Vagina (tissue), 2 donors: Measurements from ENCODE around the gene TSPAN5. TPM values are rescaled to one million over a fixed set of nuclear protein-coding genes. Genes with fewer than 3 reads are reported as not detected.

Source experiments
- DNase-seq, 2 donors: peaks; one replicate each; pipeline ENCODE4 v3.0.0-alpha.2; 2017; ENCODE audit errors: extremely low spot score in 2 of 2
- H3K27ac ChIP-seq: fragments of 200-600 bp; sonication (generic); one replicate; pipeline ENCODE4 v1.5.1; 2019
- H3K27me3 ChIP-seq: fragments of 200-600 bp; sonication (generic); one replicate; pipeline ENCODE4 v1.5.1; 2019
- H3K36me3 ChIP-seq, 2 donors: fragments of 200-600 bp; sonication (generic); one replicate each; pipeline ENCODE4 v1.5.1; 2017 to 2019
- H3K4me1 ChIP-seq: fragments of 200-600 bp; sonication (generic); one replicate; pipeline ENCODE4 v1.5.1; 2019
- H3K4me3 ChIP-seq, 2 donors: fragments of 200-600 bp; sonication (generic); 1 replicate in 1 of 2; 2 replicates in 1 of 2; pipeline ENCODE4 v1.5.1; 2016 to 2019
- H3K9me3 ChIP-seq: fragments of 200-600 bp; sonication (generic); one replicate; pipeline ENCODE4 v1.5.1; 2019
- CTCF ChIP-seq, 3 experiments: fragments of 450-650 bp in 2 of 3; fragments of 200-600 bp in 1 of 3; sonication (generic) in 1 of 3; IDR thresholded peaks; one replicate each; pipeline ENCODE4 v1.5.1; 2017 to 2019; ENCODE audit warnings: antibody characterized with exemption in 3 of 3, mild to moderate bottlenecking in 2 of 3, moderate library complexity in 2 of 3
- POLR2A ChIP-seq, 2 donors: fragments of 450-650 bp; IDR thresholded peaks; one replicate each; pipeline ENCODE4 v1.6.1; 2017; ENCODE audit warnings: antibody characterized with exemption in 2 of 2, mild to moderate bottlenecking in 2 of 2, moderate library complexity in 2 of 2
- POLR2AphosphoS5 ChIP-seq, 2 donors: sonication (generic); formaldehyde crosslinking; IDR thresholded peaks; one replicate each; pipeline ENCODE4 v1.9.0; 2017; ENCODE audit warnings: antibody characterized with exemption in 2 of 2, mild to moderate bottlenecking in 2 of 2, low read depth in 1 of 2; ENCODE audit not compliant: insufficient read depth in 1 of 2
- intact Hi-C: fragments of 100-400 bp; cut with DNase I; formaldehyde crosslinking; loops from one replicate; pipeline ENCODE4 v1.15.1; 2023
- total RNA-seq: library from RNA; depleted of rRNA; stranded (reverse); fragments of >200 nt; gene quantifications from one replicate; pipeline ENCODE4 v1.2.3, GENCODE V29; 2016

The TSPAN5 gene
- total RNA-seq, 1 donor from 2014 or later, result 15.5 TPM

- TF ChIP-seq POLR2A (IDR thresholded peaks at IDR 0.05) (no peak), POLR2AphosphoS5 (IDR thresholded peaks at IDR 0.05; ENCODE audit: insufficient read depth in 1 of 2, low read depth in 1 of 2) (no peak), CTCF (IDR thresholded peaks at IDR 0.05) (no peak)
- Histone ChIP-seq H3K4me1 (peaks cover 18% of the 10 kb centered on the region), H3K36me3 (no peaks in the 10 kb centered on the region), H3K4me3 (no peak overlapping the region), H3K9me3 (no peaks in the 10 kb centered on the region), H3K27me3 (no peaks in the 10 kb centered on the region), H3K27ac (no peak overlapping the region)
- DNase-seq, result no peak
- intact Hi-C loops, result no loop called here
Measured at GRCh38 chr4:98605216-98605615, 53.2 kb downstream of the TSPAN5 start.

- intact Hi-C loops, result no loop called here
- Histone ChIP-seq H3K36me3 (no peaks in the 10 kb centered on the region), H3K27me3 (no peaks in the 10 kb centered on the region), H3K27ac (no peak overlapping the region), H3K4me3 (no peak overlapping the region), H3K9me3 (no peaks in the 10 kb centered on the region), H3K4me1 (peaks cover 18% of the 10 kb centered on the region)
- no peak for DNase-seq
- TF ChIP-seq CTCF (IDR thresholded peaks at IDR 0.05) (no peak), POLR2AphosphoS5 (IDR thresholded peaks at IDR 0.05; ENCODE audit: insufficient read depth in 1 of 2, low read depth in 1 of 2) (no peak), POLR2A (IDR thresholded peaks at IDR 0.05) (no peak)
Measured at GRCh38 chr4:98604723-98605122, 53.7 kb downstream of the TSPAN5 start.

GRCh38 chr4:98603683-98604521, 54.5 kb downstream of the TSPAN5 start:
- TF ChIP-seq CTCF (IDR thresholded peaks at IDR 0.05), result no peak
- no peak for TF ChIP-seq POLR2A (IDR thresholded peaks at IDR 0.05)
- TF ChIP-seq POLR2AphosphoS5 (IDR thresholded peaks at IDR 0.05; ENCODE audit: insufficient read depth in 1 of 2, low read depth in 1 of 2), result no peak
- intact Hi-C loops, result no loop called here
- Histone ChIP-seq H3K27me3 (no peaks in the 10 kb centered on the region), H3K9me3 (no peaks in the 10 kb centered on the region), H3K4me3 (no peak overlapping the region), H3K36me3 (no peaks in the 10 kb centered on the region), H3K27ac (no peak overlapping the region), H3K4me1 (peaks cover 12% of the 10 kb centered on the region)
- no peak for DNase-seq

GRCh38 chr4:98602270-98602669, 56.1 kb downstream of the TSPAN5 start:
- Histone ChIP-seq H3K4me3 (no peak overlapping the region), H3K27me3 (no peaks in the 10 kb centered on the region), H3K9me3 (no peaks in the 10 kb centered on the region), H3K36me3 (no peaks in the 10 kb centered on the region), H3K4me1 (peaks cover 8% of the 10 kb centered on the region), H3K27ac (no peak overlapping the region)
- intact Hi-C loops, result no loop called here
- DNase-seq, result no peak
- TF ChIP-seq POLR2A (IDR thresholded peaks at IDR 0.05) (no peak), CTCF (IDR thresholded peaks at IDR 0.05) (no peak), POLR2AphosphoS5 (IDR thresholded peaks at IDR 0.05; ENCODE audit: insufficient read depth in 1 of 2, low read depth in 1 of 2) (no peak)

GRCh38 chr4:98601708-98602107, 56.7 kb downstream of the TSPAN5 start:
- TF ChIP-seq POLR2A (IDR thresholded peaks at IDR 0.05) (no peak), CTCF (IDR thresholded peaks at IDR 0.05) (no peak), POLR2AphosphoS5 (IDR thresholded peaks at IDR 0.05; ENCODE audit: insufficient read depth in 1 of 2, low read depth in 1 of 2) (peak in 1 of 2 donors; percentile 55)
- no peak for DNase-seq
- no peak overlapping the region for H3K27ac ChIP-seq

More at GRCh38 chr4:98601708-98602107, 56.7 kb downstream of the TSPAN5 start:
- no peak overlapping the region for H3K4me3 ChIP-seq
- H3K27me3 ChIP-seq, result no peaks in the 10 kb centered on the region
- intact Hi-C loops, result no loop called here
- H3K9me3 ChIP-seq, result no peaks in the 10 kb centered on the region
- H3K4me1 ChIP-seq, result peaks cover 8% of the 10 kb centered on the region
- H3K36me3 ChIP-seq, result no peaks in the 10 kb centered on the region
